Measurements from ENCODE around the gene PPY.

DNA sequence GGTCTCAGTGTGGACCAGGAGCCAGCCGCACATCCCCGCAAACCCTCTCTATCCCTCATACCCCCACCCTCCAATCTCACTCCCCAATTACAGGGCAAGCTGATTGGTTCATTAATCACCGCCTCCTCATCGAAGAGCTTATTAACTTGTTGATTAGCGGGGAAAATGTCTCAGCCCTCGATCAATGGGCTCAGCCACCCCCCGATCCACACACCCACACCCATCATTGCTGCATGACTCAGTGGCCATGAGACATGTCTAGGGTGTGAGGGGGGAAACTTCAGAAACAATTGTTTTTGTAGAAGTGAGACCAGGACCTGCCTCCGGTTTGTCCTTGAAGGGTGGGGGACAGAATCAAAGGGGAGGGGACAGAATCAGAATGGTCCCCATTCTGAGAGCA lies 13.9 kb upstream of the PPY start:
- TF ChIP-seq POLR2AphosphoS5 (IDR thresholded peaks at IDR 0.05; ENCODE audit: low read depth, low read length) (no peak), SIN3A (IDR thresholded peaks at IDR 0.05; ENCODE audit: borderline replicate concordance, insufficient read depth, low read length) (no peak)
